GM21737 (cell line): ENCODE data around the gene CSTF2.

Source experiments
- ATAC-seq: cut with Tn5 transposase; IDR thresholded peaks from one replicate; pipeline ENCODE4 v1.9.1; 2021; ENCODE audit warnings: mild to moderate bottlenecking, moderate library complexity; ENCODE audit not compliant: unreplicated experiment

The CSTF2 gene

DNA sequence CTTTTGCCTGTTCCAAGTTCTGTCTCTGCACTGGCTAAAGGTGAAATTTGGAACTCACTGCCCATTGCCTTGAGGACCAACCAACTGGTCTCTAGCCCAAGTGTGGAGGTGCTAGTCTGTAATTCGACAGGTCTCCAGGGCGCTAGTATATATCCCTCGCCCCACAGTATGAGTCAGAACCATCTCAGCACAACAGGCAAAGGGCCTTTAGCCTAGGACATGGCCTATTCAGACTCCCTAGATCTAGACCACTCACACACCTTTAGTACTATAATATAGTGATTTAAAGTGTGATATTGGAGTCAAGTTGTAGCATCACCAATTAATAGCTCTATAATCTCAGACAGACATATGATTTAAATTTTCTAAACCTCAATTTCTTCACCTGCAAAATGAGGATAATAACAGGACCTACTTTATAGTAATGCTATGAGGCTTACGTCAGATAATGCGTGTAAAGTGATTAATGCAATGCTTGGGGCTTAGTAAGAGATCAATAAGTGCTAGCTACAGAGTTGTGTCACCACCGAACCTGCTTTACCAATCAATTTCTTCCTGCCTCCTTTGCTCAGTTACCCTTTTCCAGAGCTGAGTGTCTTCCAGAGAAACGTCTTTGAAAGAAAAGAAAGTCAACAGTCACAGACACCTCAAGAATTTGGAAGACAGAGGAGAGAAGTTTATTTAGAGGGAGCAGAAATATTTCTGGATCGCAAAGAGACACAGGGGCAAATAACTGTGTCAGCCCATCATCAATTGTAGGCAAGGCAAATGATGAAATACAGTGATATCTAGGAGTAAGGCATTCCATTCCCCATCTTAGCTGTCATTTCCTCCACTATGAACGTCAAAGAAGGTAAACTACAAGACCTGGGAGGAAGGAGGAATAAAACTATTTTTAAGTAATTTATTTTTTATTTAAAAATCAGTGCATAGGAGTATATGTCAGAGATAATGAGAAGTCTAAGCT, 51.7 kb downstream of the CSTF2 start:
- ATAC-seq: no peak

DNA sequence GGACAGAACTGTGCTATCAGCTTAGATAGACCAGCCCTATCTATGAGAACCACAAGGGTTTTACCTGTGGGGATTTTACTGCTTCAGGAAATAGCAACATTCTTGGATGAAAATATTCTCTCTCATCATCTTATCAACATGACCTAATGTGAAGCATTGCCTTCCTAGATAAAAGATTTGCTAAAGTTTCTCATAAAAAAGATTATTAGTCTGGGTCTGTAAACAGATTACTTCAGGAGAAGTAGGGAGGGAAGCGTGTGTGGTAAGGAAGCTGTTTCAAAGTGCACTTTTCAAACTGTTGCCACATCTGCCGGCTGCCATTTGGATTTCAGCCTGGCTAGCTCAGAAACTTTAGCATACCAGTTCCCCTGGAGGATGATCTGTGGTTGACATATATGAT, 54.1 kb downstream of the CSTF2 start, which contains the start of gene NOX1:
Gene NOX1, minus strand, starts transcription at position 35 of the 400 bp plus-strand sequence. CDS start 220 bp downstream, outside the sequence.
- no peak for ATAC-seq

DNA sequence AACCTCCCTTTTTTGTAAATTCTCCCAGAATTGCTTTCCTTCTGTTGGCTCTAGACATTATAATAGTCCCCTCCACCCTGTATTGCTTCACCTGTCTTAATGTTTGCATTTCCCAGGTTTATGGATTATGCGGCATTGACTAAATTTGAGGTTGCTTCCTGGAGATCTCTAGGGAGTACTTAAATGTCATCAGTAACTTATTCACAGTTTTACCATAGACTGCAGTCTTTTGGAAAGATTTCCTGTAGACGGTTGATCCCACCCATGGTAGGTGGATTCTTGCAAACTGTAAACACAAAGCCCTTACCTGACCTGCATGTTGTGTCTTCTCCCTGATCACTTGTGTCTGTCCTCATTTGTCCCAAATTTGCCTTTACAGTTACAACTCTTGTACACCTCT, 60.2 kb downstream of the CSTF2 start:
- ATAC-seq: no peak

DNA sequence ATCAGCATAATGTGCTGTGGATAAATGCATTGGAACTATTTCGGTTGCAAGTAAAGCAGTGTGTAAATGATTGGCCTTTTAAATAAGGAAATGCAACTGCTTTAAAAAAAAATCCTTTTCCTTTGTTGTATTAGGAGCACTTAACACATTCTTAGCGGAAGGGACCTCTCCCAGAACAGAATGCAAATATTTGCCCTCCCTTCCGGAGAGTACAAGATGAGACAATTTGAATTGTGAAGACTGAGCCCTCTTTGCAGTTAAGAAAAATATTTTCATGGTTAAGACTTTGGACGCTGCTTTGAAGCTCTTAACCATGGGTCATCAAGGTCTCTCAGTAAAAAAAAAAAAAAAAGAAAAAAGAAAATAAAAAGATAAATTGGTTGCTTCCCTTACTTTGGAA, 63.5 kb downstream of the CSTF2 start:
- no peak for ATAC-seq
